ENCODE data around the gene WDR72.

- no peak for TF ChIP-seq POLR2AphosphoS5 (IDR thresholded peaks at IDR 0.05)
- no peak for TF ChIP-seq POLR2A (IDR thresholded peaks at IDR 0.05)
- TF ChIP-seq CTCF (IDR thresholded peaks at IDR 0.05): no peak
Observed at GRCh38 chr15:53472210-53472609, 287.3 kb downstream of the WDR72 start.
